Measurements from ENCODE around the gene SPECC1L. TPM values are rescaled to one million over a fixed set of nuclear protein-coding genes. Genes with fewer than 3 reads are reported as not detected.

Gene SPECC1L
- total and polyA plus RNA-seq, 10 of the 15 experiments (the other 5 are each of a cell fraction or from before 2014, with no cell fraction given), result 1.9 to 40.6 (median 19.1) TPM

DNA sequence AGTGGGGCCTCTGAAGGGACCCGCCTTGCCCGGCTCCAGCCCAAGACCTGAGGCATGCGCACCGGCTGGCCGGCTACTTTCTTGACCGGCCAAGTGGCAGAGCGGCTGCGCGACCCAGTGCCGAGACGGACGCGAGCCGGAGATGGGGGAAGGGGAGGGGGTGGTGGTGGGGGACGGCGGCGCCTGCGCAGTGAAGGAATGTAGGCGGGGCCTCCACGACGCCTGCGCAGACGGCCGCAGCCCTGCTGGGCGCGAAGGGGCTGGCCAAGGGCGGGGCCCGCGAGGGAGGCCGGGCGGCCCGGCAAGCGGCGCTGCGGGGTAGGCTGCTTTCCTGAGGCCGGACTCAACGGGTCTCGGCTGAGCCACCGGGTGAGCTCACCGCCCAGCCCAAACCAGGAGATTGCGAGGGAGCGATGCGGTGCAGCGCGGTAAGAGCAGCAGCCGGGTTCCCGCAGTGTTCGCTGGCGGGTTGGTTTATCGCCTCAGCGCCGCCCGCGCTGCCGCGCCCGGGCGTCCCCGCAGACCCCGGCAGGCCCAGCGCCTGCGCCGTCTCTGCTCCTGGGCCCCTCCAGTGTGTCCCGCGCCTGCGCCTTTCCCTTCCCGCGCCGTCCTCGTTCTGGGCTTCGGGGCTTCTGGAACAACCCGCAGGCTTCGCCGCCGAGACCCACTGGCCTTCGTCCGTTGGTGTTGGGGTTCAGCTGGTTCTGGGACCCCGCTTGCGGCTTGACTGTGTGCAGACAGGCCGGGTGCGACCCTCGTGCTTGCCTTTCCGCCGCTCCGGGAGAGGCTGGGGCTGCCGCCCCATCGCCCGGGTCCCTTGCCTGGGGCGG lies at the start of gene SPECC1L (continued):
- TF ChIP-seq, protein P1, sequence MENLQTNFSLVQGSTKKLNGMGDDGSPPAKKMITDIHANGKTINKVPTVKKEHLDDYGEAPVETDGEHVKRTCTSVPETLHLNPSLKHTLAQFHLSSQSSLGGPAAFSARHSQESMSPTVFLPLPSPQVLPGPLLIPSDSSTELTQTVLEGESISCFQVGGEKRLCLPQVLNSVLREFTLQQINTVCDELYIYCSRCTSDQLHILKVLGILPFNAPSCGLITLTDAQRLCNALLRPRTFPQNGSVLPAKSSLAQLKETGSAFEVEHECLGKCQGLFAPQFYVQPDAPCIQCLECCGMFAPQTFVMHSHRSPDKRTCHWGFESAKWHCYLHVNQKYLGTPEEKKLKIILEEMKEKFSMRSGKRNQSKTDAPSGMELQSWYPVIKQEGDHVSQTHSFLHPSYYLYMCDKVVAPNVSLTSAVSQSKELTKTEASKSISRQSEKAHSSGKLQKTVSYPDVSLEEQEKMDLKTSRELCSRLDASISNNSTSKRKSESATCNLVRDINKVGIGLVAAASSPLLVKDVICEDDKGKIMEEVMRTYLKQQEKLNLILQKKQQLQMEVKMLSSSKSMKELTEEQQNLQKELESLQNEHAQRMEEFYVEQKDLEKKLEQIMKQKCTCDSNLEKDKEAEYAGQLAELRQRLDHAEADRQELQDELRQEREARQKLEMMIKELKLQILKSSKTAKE (IDR thresholded peaks at IDR 0.05; ENCODE audit: low read depth, poor library complexity, severe bottlenecking), result no peak
- TF ChIP-seq CHD2 (IDR thresholded peaks at IDR 0.05; ENCODE audit: borderline replicate concordance, low read depth, low read length), result peak; percentile 23; the same call in 1 of the 2 replicates
- no peak for TF ChIP-seq MTA2 (IDR thresholded peaks at IDR 0.05; ENCODE audit: low read depth)
- TF ChIP-seq HCFC1 (IDR thresholded peaks at IDR 0.05; ENCODE audit: low read length), result peak; percentile 14; the same call in 1 of the 2 replicates
- 0 out of 2 replicates have a peak, but pooled peaks have one; percentile 33 for TF ChIP-seq JUND (IDR thresholded peaks at IDR 0.05; ENCODE audit: low read depth, low read length)
- no peak for TF ChIP-seq EZH2 (IDR thresholded peaks at IDR 0.05; ENCODE audit: borderline replicate concordance, control insufficient read depth, low read depth, low read length)
- TF ChIP-seq ZNF207 (IDR thresholded peaks at IDR 0.05; ENCODE audit: borderline replicate concordance), result peak; percentile 85
- no peak for TF ChIP-seq EGR1 (IDR thresholded peaks at IDR 0.05; ENCODE audit: borderline replicate concordance in 1 of 2, low read depth in 2 of 2, low read length in 2 of 2)
- TF ChIP-seq BMI1 (IDR thresholded peaks at IDR 0.05; ENCODE audit: borderline replicate concordance), result no peak
- 0 out of 2 replicates have a peak, but pooled peaks have one; percentile 9 for TF ChIP-seq TCF3 (IDR thresholded peaks at IDR 0.05; ENCODE audit: borderline replicate concordance, insufficient read depth, low read depth, low read length)
- TF ChIP-seq ZBED1 (IDR thresholded peaks at IDR 0.05; ENCODE audit: borderline replicate concordance), result no peak
- no peak for TF ChIP-seq HDAC6 (IDR thresholded peaks at IDR 0.05; ENCODE audit: unreplicated experiment)
- TF ChIP-seq, protein P2, sequence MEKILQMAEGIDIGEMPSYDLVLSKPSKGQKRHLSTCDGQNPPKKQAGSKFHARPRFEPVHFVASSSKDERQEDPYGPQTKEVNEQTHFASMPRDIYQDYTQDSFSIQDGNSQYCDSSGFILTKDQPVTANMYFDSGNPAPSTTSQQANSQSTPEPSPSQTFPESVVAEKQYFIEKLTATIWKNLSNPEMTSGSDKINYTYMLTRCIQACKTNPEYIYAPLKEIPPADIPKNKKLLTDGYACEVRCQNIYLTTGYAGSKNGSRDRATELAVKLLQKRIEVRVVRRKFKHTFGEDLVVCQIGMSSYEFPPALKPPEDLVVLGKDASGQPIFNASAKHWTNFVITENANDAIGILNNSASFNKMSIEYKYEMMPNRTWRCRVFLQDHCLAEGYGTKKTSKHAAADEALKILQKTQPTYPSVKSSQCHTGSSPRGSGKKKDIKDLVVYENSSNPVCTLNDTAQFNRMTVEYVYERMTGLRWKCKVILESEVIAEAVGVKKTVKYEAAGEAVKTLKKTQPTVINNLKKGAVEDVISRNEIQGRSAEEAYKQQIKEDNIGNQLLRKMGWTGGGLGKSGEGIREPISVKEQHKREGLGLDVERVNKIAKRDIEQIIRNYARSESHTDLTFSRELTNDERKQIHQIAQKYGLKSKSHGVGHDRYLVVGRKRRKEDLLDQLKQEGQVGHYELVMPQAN (conservative IDR thresholded peaks at IDR 0.05), result peak; percentile 62
- TF ChIP-seq RBBP5 (conservative IDR thresholded peaks at IDR 0.05), result no peak
- TF ChIP-seq YY1 (IDR thresholded peaks at IDR 0.05; ENCODE audit: low read depth, low read length), result peak; percentile 30; the same call in 1 of the 2 replicates
- peak; percentile 96 for TF ChIP-seq POLR2A (IDR thresholded peaks at IDR 0.05; ENCODE audit: low read depth, low read length)
- TF ChIP-seq, protein P3, sequence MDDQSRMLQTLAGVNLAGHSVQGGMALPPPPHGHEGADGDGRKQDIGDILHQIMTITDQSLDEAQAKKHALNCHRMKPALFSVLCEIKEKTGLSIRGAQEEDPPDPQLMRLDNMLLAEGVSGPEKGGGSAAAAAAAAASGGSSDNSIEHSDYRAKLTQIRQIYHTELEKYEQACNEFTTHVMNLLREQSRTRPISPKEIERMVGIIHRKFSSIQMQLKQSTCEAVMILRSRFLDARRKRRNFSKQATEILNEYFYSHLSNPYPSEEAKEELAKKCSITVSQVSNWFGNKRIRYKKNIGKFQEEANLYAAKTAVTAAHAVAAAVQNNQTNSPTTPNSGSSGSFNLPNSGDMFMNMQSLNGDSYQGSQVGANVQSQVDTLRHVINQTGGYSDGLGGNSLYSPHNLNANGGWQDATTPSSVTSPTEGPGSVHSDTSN (IDR thresholded peaks at IDR 0.05; ENCODE audit: insufficient replicate concordance, low read depth, low read length), result no peak
- no peak for TF ChIP-seq NFXL1 (IDR thresholded peaks at IDR 0.05; ENCODE audit: borderline replicate concordance)
- TF ChIP-seq, protein P4, sequence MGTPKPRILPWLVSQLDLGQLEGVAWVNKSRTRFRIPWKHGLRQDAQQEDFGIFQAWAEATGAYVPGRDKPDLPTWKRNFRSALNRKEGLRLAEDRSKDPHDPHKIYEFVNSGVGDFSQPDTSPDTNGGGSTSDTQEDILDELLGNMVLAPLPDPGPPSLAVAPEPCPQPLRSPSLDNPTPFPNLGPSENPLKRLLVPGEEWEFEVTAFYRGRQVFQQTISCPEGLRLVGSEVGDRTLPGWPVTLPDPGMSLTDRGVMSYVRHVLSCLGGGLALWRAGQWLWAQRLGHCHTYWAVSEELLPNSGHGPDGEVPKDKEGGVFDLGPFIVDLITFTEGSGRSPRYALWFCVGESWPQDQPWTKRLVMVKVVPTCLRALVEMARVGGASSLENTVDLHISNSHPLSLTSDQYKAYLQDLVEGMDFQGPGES (IDR thresholded peaks at IDR 0.05), result no peak
- no peak for TF ChIP-seq CREM (IDR thresholded peaks at IDR 0.05; ENCODE audit: low read depth)
- TF ChIP-seq PAX8 (IDR thresholded peaks at IDR 0.05), result no peak
- TF ChIP-seq, protein P5, sequence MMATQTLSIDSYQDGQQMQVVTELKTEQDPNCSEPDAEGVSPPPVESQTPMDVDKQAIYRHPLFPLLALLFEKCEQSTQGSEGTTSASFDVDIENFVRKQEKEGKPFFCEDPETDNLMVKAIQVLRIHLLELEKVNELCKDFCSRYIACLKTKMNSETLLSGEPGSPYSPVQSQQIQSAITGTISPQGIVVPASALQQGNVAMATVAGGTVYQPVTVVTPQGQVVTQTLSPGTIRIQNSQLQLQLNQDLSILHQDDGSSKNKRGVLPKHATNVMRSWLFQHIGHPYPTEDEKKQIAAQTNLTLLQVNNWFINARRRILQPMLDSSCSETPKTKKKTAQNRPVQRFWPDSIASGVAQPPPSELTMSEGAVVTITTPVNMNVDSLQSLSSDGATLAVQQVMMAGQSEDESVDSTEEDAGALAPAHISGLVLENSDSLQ (IDR thresholded peaks at IDR 0.05), result 0 out of 2 replicates have a peak, but pooled peaks have one; percentile 29
